CD4-positive, alpha-beta T cell treated with Interleukin-12 subunit alpha and Interleukin-12 subunit beta, for 1 hour (primary cell): ENCODE measurements around the gene TMEM132A.

ENCODE experiments used
- DNase-seq: peaks from one replicate; pipeline ENCODE4 v3.0.0-alpha.2; 2020

Gene TMEM132A

GRCh38 chr11:60923326-60923725 is 934 bp upstream of the TMEM132A start:
- DNase-seq: no peak

GRCh38 chr11:60923800-60924109 is 505 bp upstream of the TMEM132A start:
- DNase-seq: no peak

- DNase-seq: no peak
These were observed 920 bp downstream of the TMEM132A start for GRCh38 chr11:60924906-60925853.

- DNase-seq: no peak
These were observed 1.6 kb downstream of the TMEM132A start for GRCh38 chr11:60925868-60926267.

- DNase-seq: no peak
These were observed 2.2 kb downstream of the TMEM132A start for GRCh38 chr11:60926500-60926899.

GRCh38 chr11:60927061-60927592 is 2.9 kb downstream of the TMEM132A start:
- DNase-seq: no peak

- no peak for DNase-seq
These were observed 3.3 kb downstream of the TMEM132A start for GRCh38 chr11:60927600-60927999.

GRCh38 chr11:60928563-60929001 is 4.3 kb downstream of the TMEM132A start:
- no peak for DNase-seq

GRCh38 chr11:60929764-60930163 is 5.5 kb downstream of the TMEM132A start:
- no peak for DNase-seq

- DNase-seq: no peak
These were observed 6.1 kb downstream of the TMEM132A start for GRCh38 chr11:60930394-60930793.

- DNase-seq: no peak
These were observed 7.7 kb downstream of the TMEM132A start for GRCh38 chr11:60931917-60932316.

- DNase-seq: no peak
These were observed 8.5 kb downstream of the TMEM132A start for GRCh38 chr11:60932605-60933356.

GRCh38 chr11:60933416-60934123 is 9.3 kb downstream of the TMEM132A start:
- no peak for DNase-seq

- no peak for DNase-seq
These were observed 10.0 kb downstream of the TMEM132A start for GRCh38 chr11:60934124-60934789.

- no peak for DNase-seq
These were observed 10.7 kb downstream of the TMEM132A start for GRCh38 chr11:60934790-60935605.

- no peak for DNase-seq
These were observed 11.6 kb downstream of the TMEM132A start for GRCh38 chr11:60935676-60936442.

- DNase-seq: no peak
These were observed 12.3 kb downstream of the TMEM132A start for GRCh38 chr11:60936467-60937143.

- no peak for DNase-seq
These were observed 12.9 kb downstream of the TMEM132A start for GRCh38 chr11:60937144-60937527.

- no peak for DNase-seq
These were observed 13.6 kb downstream of the TMEM132A start for GRCh38 chr11:60937811-60938210.

GRCh38 chr11:60938500-60938899 is 14.2 kb downstream of the TMEM132A start:
- DNase-seq: no peak
